RWPE2 (cell line): ENCODE results near the gene SIRPG.
A peak's percentile ranks its signal among the peaks of the same experiment; 100 is the strongest.

Experiments
- ATAC-seq: fragments of 200-7000 bp; cut with Tn5 transposase; 3 replicates; pipeline ENCODE4 v1.9.1; 2021; ENCODE audit warnings: low read depth
- DNase-seq: peaks from one replicate; pipeline ENCODE4 v3.0.0-alpha.2; 2020; ENCODE audit warnings: low spot score
- H3K27ac ChIP-seq: fragments of 450-650 bp; 2 replicates; pipeline ENCODE4 v1.5.1; 2017; ENCODE audit warnings: mild to moderate bottlenecking; ENCODE audit not compliant: poor library complexity, severe bottlenecking
- H3K27me3 ChIP-seq: fragments of 250-450 bp; sonication (Bioruptor Pico); 2 replicates; pipeline ENCODE4 v1.5.1; 2021; ENCODE audit warnings: mild to moderate bottlenecking, moderate library complexity; ENCODE audit not compliant: insufficient read depth, poor library complexity, severe bottlenecking
- H3K36me3 ChIP-seq: fragments of 250-450 bp; sonication (Bioruptor Pico); 2 replicates; pipeline ENCODE4 v1.5.1; 2020; ENCODE audit warnings: low read depth, mild to moderate bottlenecking, moderate library complexity
- H3K4me1 ChIP-seq: fragments of 250-450 bp; sonication (Bioruptor Pico); 2 replicates; pipeline ENCODE4 v1.5.1; 2021; ENCODE audit warnings: mild to moderate bottlenecking, moderate library complexity; ENCODE audit not compliant: insufficient read depth, poor library complexity, severe bottlenecking
- H3K4me3 ChIP-seq: fragments of 250-450 bp; sonication (Bioruptor Pico); 2 replicates; pipeline ENCODE4 v1.5.1; 2021; ENCODE audit warnings: mild to moderate bottlenecking, moderate library complexity; ENCODE audit not compliant: severe bottlenecking
- H3K9me3 ChIP-seq: fragments of 250-450 bp; sonication (Bioruptor Pico); 2 replicates; pipeline ENCODE4 v1.5.1; 2021; ENCODE audit warnings: mild to moderate bottlenecking, moderate library complexity; ENCODE audit not compliant: severe bottlenecking
- CTCF ChIP-seq: fragments of 450-650 bp; IDR thresholded peaks from one replicate; pipeline ENCODE4 v1.5.1; 2017; ENCODE audit warnings: mild to moderate bottlenecking, moderate library complexity; ENCODE audit not compliant: poor library complexity, severe bottlenecking

The SIRPG gene

GRCh38 chr20:1661542-1662299 lies 4.1 kb upstream of the SIRPG start:
- ATAC-seq = no peak
- Histone ChIP-seq H3K36me3 (no peaks in the 10 kb centered on the region), H3K9me3 (no peaks in the 10 kb centered on the region), H3K4me3 (no peak overlapping the region), H3K27me3 (no peaks in the 10 kb centered on the region), H3K4me1 (no peaks in the 10 kb centered on the region), H3K27ac (no peak overlapping the region)
- no peak for DNase-seq
- TF ChIP-seq CTCF = no peak

GRCh38 chr20:1660246-1660645 lies 2.7 kb upstream of the SIRPG start:
- no peaks in the 10 kb centered on the region for H3K4me1 ChIP-seq
- no peaks in the 10 kb centered on the region for H3K27me3 ChIP-seq
- ATAC-seq = peak; percentile 52; the same call in 1 of the 3 replicates
- H3K9me3 ChIP-seq = no peaks in the 10 kb centered on the region
- DNase-seq = no peak
- no peaks in the 10 kb centered on the region for H3K36me3 ChIP-seq
- H3K27ac ChIP-seq = no peak overlapping the region
- H3K4me3 ChIP-seq = no peak overlapping the region
- no peak for TF ChIP-seq CTCF

GRCh38 chr20:1656844-1657243 lies 735 bp downstream of the SIRPG start:
- DNase-seq (no peak), ATAC-seq (no peak)
- H3K27ac ChIP-seq = no peak overlapping the region
- no peaks in the 10 kb centered on the region for H3K9me3 ChIP-seq
- no peaks in the 10 kb centered on the region for H3K36me3 ChIP-seq
- H3K4me3 ChIP-seq = no peak overlapping the region
- H3K4me1 ChIP-seq = no peaks in the 10 kb centered on the region
- no peak for TF ChIP-seq CTCF
- H3K27me3 ChIP-seq = no peaks in the 10 kb centered on the region

GRCh38 chr20:1654996-1655395 lies 2.6 kb downstream of the SIRPG start:
- ATAC-seq = no peak
- peaks cover 4% of the 10 kb centered on the region for H3K27me3 ChIP-seq
- no peaks in the 10 kb centered on the region for H3K36me3 ChIP-seq
- H3K4me3 ChIP-seq = no peak overlapping the region
- DNase-seq = no peak
- H3K4me1 ChIP-seq = no peaks in the 10 kb centered on the region
- H3K27ac ChIP-seq = no peak overlapping the region
- TF ChIP-seq CTCF = no peak
- H3K9me3 ChIP-seq = no peaks in the 10 kb centered on the region

GRCh38 chr20:1652960-1653359 lies 4.6 kb downstream of the SIRPG start:
- no peaks in the 10 kb centered on the region for H3K4me1 ChIP-seq
- no peaks in the 10 kb centered on the region for H3K36me3 ChIP-seq
- ATAC-seq (no peak), DNase-seq (no peak)
- H3K27me3 ChIP-seq = peaks cover 4% of the 10 kb centered on the region
- no peaks in the 10 kb centered on the region for H3K9me3 ChIP-seq
- TF ChIP-seq CTCF = no peak
- H3K4me3 ChIP-seq = no peak overlapping the region
- no peak overlapping the region for H3K27ac ChIP-seq
